Suprapubic skin (tissue), 4 donors: ENCODE data around the gene ZBTB49.

ENCODE experiments used
- POLR2A ChIP-seq, 2 donors: fragments of 450-650 bp; IDR thresholded peaks; one replicate each; pipeline ENCODE4 v1.6.1; 2017; ENCODE audit warnings: antibody characterized with exemption in 2 of 2, mild to moderate bottlenecking in 2 of 2, moderate library complexity in 2 of 2
- POLR2AphosphoS5 ChIP-seq, 3 donors: sonication (generic); formaldehyde crosslinking; IDR thresholded peaks; one replicate each; pipeline ENCODE4 v1.6.1; 2017; ENCODE audit warnings: antibody characterized with exemption in 3 of 3
- TF ChIP-seq, protein P1 (sequence below), 2 donors: fragments of 200-600 bp in 1 of 2; fragments of 450-650 bp in 1 of 2; sonication (generic) in 1 of 2; IDR thresholded peaks; one replicate each; pipeline ENCODE4 v1.5.1; 2016 to 2019; ENCODE audit warnings: antibody characterized with exemption in 2 of 2, mild to moderate bottlenecking in 1 of 2, moderate library complexity in 1 of 2

DNA sequence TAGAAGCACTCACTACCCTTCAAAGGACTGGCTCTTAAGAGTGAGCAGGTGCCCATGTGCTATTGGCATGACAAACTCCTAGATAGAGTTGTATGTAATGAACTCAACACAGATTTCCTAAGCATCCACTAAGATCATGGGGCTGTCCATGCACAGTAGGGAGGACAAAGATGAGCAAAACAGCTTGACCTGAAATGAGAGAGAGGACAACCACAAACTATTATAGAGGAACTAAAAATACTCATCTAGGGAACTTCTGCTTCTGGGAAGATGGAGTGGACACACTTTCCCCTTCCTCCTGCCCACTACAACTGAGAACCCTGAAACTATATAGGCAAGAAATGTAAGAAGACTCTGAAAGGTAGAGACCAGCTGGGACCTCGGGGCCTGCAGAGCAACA is 21.3 kb upstream of the ZBTB49 start:
- TF ChIP-seq, protein P1, sequence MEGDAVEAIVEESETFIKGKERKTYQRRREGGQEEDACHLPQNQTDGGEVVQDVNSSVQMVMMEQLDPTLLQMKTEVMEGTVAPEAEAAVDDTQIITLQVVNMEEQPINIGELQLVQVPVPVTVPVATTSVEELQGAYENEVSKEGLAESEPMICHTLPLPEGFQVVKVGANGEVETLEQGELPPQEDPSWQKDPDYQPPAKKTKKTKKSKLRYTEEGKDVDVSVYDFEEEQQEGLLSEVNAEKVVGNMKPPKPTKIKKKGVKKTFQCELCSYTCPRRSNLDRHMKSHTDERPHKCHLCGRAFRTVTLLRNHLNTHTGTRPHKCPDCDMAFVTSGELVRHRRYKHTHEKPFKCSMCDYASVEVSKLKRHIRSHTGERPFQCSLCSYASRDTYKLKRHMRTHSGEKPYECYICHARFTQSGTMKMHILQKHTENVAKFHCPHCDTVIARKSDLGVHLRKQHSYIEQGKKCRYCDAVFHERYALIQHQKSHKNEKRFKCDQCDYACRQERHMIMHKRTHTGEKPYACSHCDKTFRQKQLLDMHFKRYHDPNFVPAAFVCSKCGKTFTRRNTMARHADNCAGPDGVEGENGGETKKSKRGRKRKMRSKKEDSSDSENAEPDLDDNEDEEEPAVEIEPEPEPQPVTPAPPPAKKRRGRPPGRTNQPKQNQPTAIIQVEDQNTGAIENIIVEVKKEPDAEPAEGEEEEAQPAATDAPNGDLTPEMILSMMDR (IDR thresholded peaks at IDR 0.05) = no peak
- TF ChIP-seq POLR2A (IDR thresholded peaks at IDR 0.05) (no peak), POLR2AphosphoS5 (IDR thresholded peaks at IDR 0.05) (no peak)
